G401.6 (cell line): Measurements from ENCODE around the gene FADS3.

Experiments
- FAIRE-seq: peaks from 2 replicates; lab custom pipeline; 2012; peaks lifted over from hg19 to GRCh38; lab: Jason Lieb, UNC

FADS3 gene

GRCh38 chr11:61913699-61914395 lies 22.5 kb upstream of the FADS3 start:
- FAIRE-seq: no peak

- FAIRE-seq: no peak
Observed at GRCh38 chr11:61912991-61913698, 21.8 kb upstream of the FADS3 start.

GRCh38 chr11:61912530-61912898 lies 21.2 kb upstream of the FADS3 start:
- no peak for FAIRE-seq

DNA sequence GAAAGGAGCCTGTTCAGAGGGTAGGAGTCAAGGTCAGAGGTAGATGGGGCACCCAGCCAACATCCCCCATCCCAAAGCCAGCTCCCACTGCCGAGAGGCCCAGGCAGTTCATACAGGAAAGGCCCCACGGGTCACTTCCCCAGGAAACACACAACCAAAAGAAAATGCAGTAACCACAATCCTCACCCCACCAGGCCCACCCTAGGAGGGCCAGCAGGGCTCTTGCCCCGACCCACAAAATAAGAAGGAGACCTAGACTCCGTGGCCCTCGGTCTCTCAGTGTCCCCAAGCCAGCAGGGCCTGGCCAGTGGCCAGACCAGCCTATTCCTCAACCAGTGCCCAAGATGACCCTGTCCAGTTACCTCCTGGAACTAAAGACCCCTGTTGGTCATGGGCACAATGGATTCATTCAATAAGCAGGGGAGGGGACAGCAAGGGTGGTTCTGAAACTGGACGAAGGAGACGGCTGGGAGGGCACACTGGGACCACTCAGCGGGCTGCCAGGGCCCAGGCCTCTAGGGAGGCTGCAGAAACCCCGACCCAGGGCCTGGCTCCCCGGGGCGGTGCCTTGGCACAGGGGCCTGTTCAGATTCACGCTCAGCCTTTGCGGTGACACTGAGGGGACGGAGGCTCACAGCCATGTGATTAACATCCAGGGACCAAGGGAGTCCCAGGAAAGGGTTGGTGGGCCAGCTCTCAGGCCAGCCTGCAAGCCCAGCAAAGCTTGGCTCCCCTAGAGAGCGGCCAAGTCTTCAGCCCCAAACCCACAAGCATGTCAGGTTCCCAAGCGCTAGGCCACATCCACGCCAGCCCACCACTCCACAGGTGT lies 20.6 kb upstream of the FADS3 start:
- no peak for FAIRE-seq

DNA sequence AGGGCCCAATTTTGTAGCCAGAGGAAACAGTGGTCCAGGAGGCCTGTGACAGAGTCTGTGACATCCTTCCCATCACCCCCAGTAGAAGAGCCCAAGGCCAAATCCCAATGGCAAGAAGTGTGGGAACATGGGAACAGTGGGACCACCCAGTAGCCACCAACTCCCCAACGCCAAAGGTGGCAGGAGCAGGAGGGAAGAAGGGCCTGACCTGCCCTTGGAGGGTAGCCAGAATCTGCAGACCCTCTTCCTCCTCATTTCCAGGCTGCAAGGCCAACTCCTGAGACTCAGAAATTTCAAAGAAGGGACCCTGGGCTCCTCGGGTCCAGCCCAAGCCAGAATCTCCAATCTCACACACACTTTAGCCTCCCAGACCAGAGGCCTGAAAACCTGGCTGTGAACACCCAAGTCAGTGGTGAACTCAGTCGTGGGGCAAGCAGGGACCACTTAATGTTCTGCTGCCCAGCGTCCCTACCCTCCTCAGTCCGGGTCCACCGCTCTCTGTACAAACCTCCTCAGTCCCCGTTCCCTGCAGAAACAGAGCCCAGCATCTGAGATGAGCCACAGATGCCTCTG lies 19.9 kb upstream of the FADS3 start:
- no peak for FAIRE-seq

DNA sequence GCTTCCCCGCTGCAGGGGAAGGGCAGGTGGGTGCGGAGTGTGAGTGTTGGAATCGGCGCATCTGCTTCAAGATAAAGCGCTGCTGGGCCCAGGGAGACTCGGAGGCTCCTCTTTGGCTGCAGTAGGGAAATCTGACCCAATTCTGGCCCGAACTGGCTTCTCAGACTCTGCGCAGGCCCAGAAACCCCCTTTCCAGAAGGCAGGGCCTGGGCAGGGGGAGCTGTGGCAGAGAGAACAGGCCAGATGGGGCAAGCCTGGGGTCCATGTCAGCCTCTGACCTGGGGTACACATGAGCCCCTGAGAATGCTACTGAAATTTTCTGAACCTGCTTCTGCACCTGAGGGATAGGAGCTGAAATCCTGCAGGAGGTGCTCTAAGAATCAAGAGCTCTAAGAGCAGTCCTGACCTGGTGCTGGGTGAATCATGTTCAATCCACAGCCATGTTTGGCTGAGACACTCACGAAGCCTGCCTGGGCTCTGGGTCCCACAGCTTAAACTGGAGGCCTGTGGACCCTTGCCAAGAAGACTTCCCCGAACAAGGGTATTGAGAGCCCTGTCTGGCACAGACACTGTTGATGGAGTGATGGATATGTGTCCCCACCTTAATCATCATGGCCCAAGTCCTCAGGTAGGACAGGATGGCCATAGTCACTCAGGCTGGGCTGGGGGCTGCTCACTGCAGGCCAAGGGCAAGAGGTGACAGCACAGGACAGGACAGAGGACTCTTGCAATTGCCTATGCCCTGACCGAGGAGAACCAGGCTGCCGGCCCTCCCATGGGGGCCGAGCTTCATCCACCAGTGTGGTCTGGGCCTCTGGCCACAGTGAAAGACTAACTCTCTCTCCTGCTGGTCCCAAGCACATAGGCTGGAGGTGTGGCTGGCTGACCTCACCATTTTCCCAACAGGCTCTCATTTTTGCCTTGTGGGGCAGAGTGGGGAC lies 19.1 kb upstream of the FADS3 start:
- no peak for FAIRE-seq

DNA sequence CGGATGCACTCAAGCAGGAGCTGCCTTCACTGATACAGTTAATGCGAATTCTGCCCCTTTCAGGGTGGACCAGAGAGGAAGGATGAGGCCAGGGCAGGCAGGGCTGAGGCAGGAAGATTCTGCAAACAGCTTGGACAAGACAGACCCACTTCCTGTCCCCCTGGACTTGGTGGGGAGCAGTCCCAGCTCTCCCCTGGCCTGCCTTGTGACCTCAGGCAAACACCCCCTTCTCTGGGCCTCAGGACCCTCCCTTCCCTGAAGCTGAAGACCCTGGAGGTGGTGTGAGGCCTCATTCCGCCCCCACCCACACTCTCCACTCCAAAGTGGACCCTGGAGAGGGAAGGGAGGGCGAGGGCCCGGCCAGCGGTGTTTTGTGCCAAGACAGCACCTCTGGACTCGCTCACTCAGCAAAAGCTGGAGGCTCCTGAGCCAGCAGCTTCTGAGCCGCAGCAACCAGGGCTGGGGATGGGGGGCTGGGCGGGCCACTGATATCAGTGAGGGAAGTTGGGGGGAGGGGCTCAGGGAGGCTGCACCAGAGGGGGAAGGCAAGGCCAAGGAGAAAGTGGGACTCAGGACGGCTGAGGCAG lies 17.5 kb upstream of the FADS3 start:
- FAIRE-seq: no peak

DNA sequence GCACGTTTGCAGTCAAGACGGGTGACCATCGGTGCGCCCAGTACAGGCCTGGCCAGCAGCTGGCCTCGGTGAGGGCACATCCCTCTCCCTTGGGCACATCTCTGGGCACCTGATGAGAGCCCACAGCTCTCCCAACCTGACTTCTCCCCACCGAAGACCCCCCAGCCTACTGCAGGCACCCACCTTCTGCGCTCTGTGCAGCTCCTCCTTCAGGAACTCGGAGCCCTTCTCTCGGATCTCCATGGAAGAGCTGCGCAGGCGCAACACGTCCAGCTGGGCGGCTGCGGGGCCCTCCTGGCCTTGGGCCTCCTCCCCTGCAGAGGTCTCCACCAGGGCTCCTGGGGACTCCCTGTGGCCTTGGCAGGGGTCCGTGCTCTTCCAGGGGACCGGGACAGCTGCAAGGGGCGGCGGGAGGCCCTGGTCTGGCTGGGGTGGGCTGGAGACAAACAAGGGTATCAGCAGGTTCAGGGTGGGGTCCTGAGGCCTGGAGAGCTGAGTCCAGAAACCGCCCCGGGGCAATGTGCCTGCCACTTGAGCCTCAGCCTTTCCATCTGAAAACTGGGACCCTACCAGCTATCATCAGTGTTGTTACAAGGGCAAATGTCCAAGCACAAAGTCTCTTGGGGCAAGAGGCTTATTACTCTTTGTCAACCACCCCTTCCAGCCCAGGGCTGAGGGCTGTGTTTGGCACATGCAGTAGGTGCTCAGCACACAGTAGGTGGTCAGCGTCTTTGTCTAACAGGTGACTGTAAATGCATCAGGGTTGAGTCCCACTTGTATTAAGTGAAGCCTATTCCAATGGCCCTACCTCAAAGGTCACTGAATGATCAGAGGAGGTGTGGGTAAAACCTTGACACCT lies 16.8 kb upstream of the FADS3 start:
- no peak for FAIRE-seq

GRCh38 chr11:61907282-61907681 lies 15.9 kb upstream of the FADS3 start:
- FAIRE-seq: no peak

GRCh38 chr11:61906522-61906909 lies 15.2 kb upstream of the FADS3 start:
- no peak for FAIRE-seq

- FAIRE-seq: no peak
Observed at GRCh38 chr11:61905801-61906521, 14.6 kb upstream of the FADS3 start.

GRCh38 chr11:61905067-61905696 lies 13.8 kb upstream of the FADS3 start:
- FAIRE-seq: no peak

DNA sequence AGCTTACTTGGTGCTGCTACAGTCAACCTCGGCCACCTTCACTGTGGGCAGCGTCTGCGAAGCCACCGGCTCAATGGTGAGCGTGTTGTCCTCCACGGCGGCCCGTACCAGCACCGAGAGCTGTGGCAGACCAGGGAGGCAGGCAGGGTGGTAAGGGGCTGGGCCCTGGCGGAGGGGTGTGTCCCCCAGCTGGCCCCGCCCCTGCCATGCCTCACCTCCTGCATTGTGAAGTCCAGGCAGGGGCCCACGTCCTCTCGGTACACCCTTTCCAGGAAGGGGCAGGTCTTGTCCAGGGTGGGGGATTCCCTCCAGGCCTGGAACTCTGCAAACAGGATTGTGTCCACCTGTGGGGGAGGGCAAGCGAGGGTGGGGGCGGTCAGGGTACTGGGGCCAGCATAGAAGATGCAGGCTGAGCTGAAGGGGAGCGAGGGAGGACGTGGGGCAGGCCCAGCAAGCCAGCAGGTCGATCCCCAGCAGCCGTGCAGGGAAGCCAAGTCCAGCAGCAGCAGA lies 13.2 kb upstream of the FADS3 start:
- no peak for FAIRE-seq

DNA sequence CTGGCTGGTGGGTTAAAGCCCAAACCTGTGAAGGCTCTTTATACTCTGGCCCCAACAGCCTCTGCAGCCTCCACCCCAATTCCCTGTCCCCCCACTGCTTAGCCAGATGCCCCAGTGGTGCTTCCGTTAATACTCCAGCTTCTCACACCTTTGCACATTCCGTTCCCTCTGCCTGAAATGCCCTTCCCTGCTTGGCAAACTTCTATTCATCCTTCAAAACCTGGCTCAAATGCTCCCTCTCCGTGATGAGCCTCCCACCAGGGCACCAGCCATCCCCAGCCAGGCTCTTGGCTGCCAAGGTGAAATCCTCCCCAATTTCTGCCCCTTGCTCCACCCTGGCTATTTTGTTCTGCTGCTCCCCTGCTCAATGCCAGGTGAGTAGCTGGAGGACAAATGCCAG lies 12.5 kb upstream of the FADS3 start:
- FAIRE-seq: no peak

DNA sequence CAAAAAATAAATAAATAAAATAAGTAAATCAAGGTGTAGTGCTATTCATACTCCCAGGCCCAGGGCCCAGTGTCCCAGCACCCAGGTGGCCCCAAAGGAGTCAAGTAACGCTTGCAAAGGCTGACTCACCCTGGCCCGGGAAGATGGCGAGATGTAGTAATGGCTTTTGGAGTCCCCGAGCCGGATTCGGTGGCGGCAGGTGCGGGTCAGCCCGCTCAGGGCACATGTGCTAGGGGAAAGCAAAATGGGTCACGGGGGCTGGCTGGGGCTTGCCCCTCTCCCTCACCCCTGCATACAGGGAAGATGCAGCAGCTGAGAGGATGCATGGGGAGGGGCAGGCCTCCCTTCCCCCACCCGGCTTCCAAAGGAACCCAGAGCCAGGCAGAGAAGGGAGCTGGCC lies 11.0 kb upstream of the FADS3 start:
- FAIRE-seq: no peak

- no peak for FAIRE-seq
Observed at GRCh38 chr11:61901397-61901796, 10.1 kb upstream of the FADS3 start.

DNA sequence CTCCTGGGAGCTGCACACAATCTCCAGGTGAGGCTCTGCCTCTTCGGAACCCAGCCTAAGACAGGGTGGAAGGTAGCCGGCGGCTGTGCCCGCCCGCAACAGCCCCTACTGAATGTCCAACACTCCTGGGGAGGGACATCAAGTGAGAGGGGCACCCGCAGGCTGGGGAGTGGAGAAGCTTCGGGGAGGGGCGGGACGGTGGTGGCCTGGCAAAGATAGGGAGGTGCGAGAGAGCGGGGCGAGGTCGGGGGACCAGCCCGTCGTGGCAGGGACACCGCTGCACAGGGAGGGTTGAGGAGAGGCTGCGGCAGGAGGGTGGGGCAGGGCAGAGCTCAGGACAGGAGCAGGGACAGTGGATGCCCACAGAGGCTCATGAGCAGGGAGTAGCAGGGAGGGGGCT lies 8.9 kb upstream of the FADS3 start:
- FAIRE-seq: no peak

DNA sequence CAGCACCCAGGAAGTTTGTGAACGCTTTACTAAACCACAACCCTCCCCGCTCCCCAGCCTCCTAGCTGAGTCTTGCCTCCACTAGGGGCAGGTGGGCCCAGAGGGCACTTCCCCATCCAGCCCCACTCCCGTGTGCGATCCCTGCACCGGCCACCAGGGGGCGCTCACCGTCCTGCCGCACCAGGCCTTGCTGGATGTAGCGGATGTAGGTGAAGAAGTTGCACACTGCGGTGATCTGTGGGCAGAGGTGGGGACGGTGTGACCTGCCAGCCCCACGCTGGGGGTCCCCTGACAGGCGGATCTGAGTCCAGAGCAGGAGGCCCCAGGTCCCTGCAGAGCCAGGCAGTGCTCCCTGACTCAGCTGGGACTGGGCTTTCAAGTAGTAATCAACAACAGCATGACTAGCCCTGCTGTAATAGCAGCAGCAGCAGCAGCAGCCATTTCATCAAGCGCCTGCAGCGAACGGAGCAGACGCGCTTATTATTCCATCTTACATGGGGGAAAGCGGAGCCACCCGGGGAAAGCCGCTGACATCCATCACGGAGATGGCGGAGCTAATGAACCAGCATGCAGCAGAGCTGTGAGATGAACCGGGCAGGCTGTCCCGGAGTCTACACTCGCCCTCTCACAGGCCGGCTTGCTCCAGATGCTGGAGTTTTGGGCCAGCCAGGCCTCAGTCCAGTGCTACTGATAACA lies 7.9 kb upstream of the FADS3 start:
- FAIRE-seq: peak; percentile 15

GRCh38 chr11:61898247-61898582 lies 6.9 kb upstream of the FADS3 start:
- no peak for FAIRE-seq
